ENCODE data around the gene PTPN20.
"Not testable (repeated sequence)": the region's sequence is repeated elsewhere in the genome, so short reads cannot be mapped to it uniquely, and the experiment has no call there.

PTPN20 gene

GRCh38 chr10:46911144-46911876 is at the start of gene PTPN20:
Gene PTPN20 (plus strand): TSS chr10:46911428. CDS start chr10:46932500, 21,072 bp downstream.
- not testable (repeated sequence) for DNase-seq (ENCODE audit: low read depth)

GRCh38 chr10:46869716-46870115 is 41.5 kb upstream of the PTPN20 start:
- DNase-seq (ENCODE audit: low read depth), result not testable (repeated sequence)

- DNase-seq (ENCODE audit: low read depth), result not testable (repeated sequence)
Observed at GRCh38 chr10:46871583-46871982, 39.6 kb upstream of the PTPN20 start.

- not testable (repeated sequence) for DNase-seq (ENCODE audit: low read depth)
Observed at GRCh38 chr10:46875304-46875703, 35.9 kb upstream of the PTPN20 start.

- DNase-seq (ENCODE audit: low read depth), result not testable (repeated sequence)
Observed at GRCh38 chr10:46876773-46877172, 34.5 kb upstream of the PTPN20 start.

- not testable (repeated sequence) for DNase-seq (ENCODE audit: low read depth)
Observed at GRCh38 chr10:46878761-46879160, 32.5 kb upstream of the PTPN20 start.

- not testable (repeated sequence) for DNase-seq (ENCODE audit: low read depth)
Observed at GRCh38 chr10:46890813-46891611, 20.2 kb upstream of the PTPN20 start.

GRCh38 chr10:46896762-46897692 is 14.2 kb upstream of the PTPN20 start:
- DNase-seq (ENCODE audit: low read depth), result not testable (repeated sequence)

- not testable (repeated sequence) for DNase-seq (ENCODE audit: low read depth)
Observed at GRCh38 chr10:46901247-46901646, 10.0 kb upstream of the PTPN20 start.

GRCh38 chr10:46903874-46904273 is 7.4 kb upstream of the PTPN20 start:
- not testable (repeated sequence) for DNase-seq (ENCODE audit: low read depth)

GRCh38 chr10:46906359-46906758 is 4.9 kb upstream of the PTPN20 start:
- not testable (repeated sequence) for DNase-seq (ENCODE audit: low read depth)

GRCh38 chr10:46907185-46908117 is 3.8 kb upstream of the PTPN20 start:
- not testable (repeated sequence) for DNase-seq (ENCODE audit: low read depth)

- not testable (repeated sequence) for DNase-seq (ENCODE audit: low read depth)
Observed at GRCh38 chr10:46922498-46922897, 11.3 kb downstream of the PTPN20 start.

- DNase-seq (ENCODE audit: low read depth), result not testable (repeated sequence)
Observed at GRCh38 chr10:46925156-46925555, 13.9 kb downstream of the PTPN20 start.

- DNase-seq (ENCODE audit: low read depth), result not testable (repeated sequence)
Observed at GRCh38 chr10:46925853-46926252, 14.6 kb downstream of the PTPN20 start.

GRCh38 chr10:46928810-46929209 is 17.6 kb downstream of the PTPN20 start:
- DNase-seq (ENCODE audit: low read depth), result not testable (repeated sequence)

- not testable (repeated sequence) for DNase-seq (ENCODE audit: low read depth)
Observed at GRCh38 chr10:46932383-46932782, 21.2 kb downstream of the PTPN20 start.

- not testable (repeated sequence) for DNase-seq (ENCODE audit: low read depth)
Observed at GRCh38 chr10:46941091-46941490, 29.9 kb downstream of the PTPN20 start.

GRCh38 chr10:46948687-46949518 is 37.7 kb downstream of the PTPN20 start:
- DNase-seq (ENCODE audit: low read depth), result not testable (repeated sequence)

- DNase-seq (ENCODE audit: low read depth), result not testable (repeated sequence)
Observed at GRCh38 chr10:46952540-46952939, 41.3 kb downstream of the PTPN20 start.
